ENCODE results near the gene OR2T34.
"Not testable (repeated sequence)": the region's sequence is repeated elsewhere in the genome, so short reads cannot be mapped to it uniquely, and the experiment has no call there.

Gene OR2T34

GRCh38 chr1:248565530-248566373, 8.8 kb downstream of the OR2T34 start:
- DNase-seq (ENCODE audit: low read depth in 1 of 2, low spot score in 1 of 2), result not testable (repeated sequence)

- DNase-seq (ENCODE audit: low read depth in 1 of 2, low spot score in 1 of 2), result not testable (repeated sequence)
These were observed 11.9 kb downstream of the OR2T34 start, which contains the start of gene OR2T29 for GRCh38 chr1:248562672-248563071. TSS of gene OR2T29 (minus strand) at chr1:248562772. CDS start at chr1:248559491, 3,281 bp downstream.

- DNase-seq (ENCODE audit: low read depth in 1 of 2, low spot score in 1 of 2), result not testable (repeated sequence)
These were observed 23.5 kb downstream of the OR2T34 start for GRCh38 chr1:248551027-248551426.

- not testable (repeated sequence) for DNase-seq (ENCODE audit: low read depth in 1 of 2, low spot score in 1 of 2)
These were observed 27.2 kb downstream of the OR2T34 start for GRCh38 chr1:248547383-248547782.

GRCh38 chr1:248537449-248537848, 37.1 kb downstream of the OR2T34 start:
- DNase-seq (ENCODE audit: low read depth in 1 of 2, low spot score in 1 of 2), result not testable (repeated sequence)

Data from activated CD4-positive, alpha-beta T cell treated with anti-CD3 and anti-CD28 coated beads, Interleukin-2, amount 50 U/mL, for 24 hours (primary cell).